Panc1 (cell line): ENCODE results near the gene NADK2. TPM values are rescaled to one million over a fixed set of nuclear protein-coding genes. Genes with fewer than 3 reads are reported as not detected.

Experiments
- ATAC-seq: fragments of 200-7000 bp; cut with Tn5 transposase; 2 replicates; pipeline ENCODE4 v1.9.1; 2020; ENCODE audit warnings: mild to moderate bottlenecking, moderate library complexity
- BruUV-seq: library from RNA; stranded (reverse); fragments of 400-500 nt; replicated peaks from 2 replicates; lab custom pipeline; 2021; lab: Mats Ljungman, UMichigan
- CTCF ChIA-PET: fragments of 300-600 bp; sonication (Branson Sonifier 250); formaldehyde crosslinking; loops from one replicate; lab custom pipeline; 2022; ENCODE audit warnings: antibody characterized with exemption; lab: Charles Lee
- POLR2A ChIA-PET: fragments of 300-600 bp; sonication (Branson Sonifier 250); formaldehyde crosslinking; loops from one replicate; lab custom pipeline; 2022; ENCODE audit warnings: antibody characterized with exemption; lab: Charles Lee
- DNase-seq: peaks from one replicate; pipeline ENCODE4 v3.0.0-alpha.2; 2010; ENCODE audit warnings: low read depth, low spot score
- H3K27ac ChIP-seq: 2 replicates; pipeline ENCODE4 v1.5.1; 2011; ENCODE audit warnings: mild to moderate bottlenecking, low read length, inconsistent platforms
- H3K27me3 ChIP-seq: fragments of 200-500 bp; sonication (Bioruptor generic); 2 replicates; pipeline ENCODE4 v1.6.0; 2014; ENCODE audit warnings: low read length, inconsistent platforms; ENCODE audit not compliant: control insufficient read depth, insufficient read depth
- H3K36me3 ChIP-seq: fragments of 200-500 bp; sonication (Bioruptor generic); 2 replicates; pipeline ENCODE4 v1.5.1; 2014; ENCODE audit warnings: inconsistent platforms, mild to moderate bottlenecking, low read length, moderate library complexity; ENCODE audit not compliant: control insufficient read depth, insufficient read depth
- H3K4me1 ChIP-seq: 2 replicates; pipeline ENCODE4 v1.5.1; 2011; ENCODE audit warnings: inconsistent platforms, mild to moderate bottlenecking, low read length, moderate library complexity; ENCODE audit not compliant: control insufficient read depth, insufficient read depth
- H3K4me3 ChIP-seq, 2 experiments: 2 replicates each; pipeline ENCODE4 v1.5.1; 2011 to 2012; ENCODE audit warnings: low read depth in 2 of 2, low read length in 2 of 2, mild to moderate bottlenecking in 2 of 2, inconsistent platforms in 1 of 2, moderate library complexity in 1 of 2
- H3K9me3 ChIP-seq: fragments of 200-500 bp; sonication (Bioruptor generic); 2 replicates; pipeline ENCODE4 v1.5.1; 2014; ENCODE audit warnings: low read depth, mild to moderate bottlenecking, inconsistent platforms, low read length, moderate library complexity; ENCODE audit not compliant: control insufficient read depth, insufficient read depth
- POLR2AphosphoS5 ChIP-seq: IDR thresholded peaks from 2 replicates; pipeline ENCODE4 v1.6.1; 2012; ENCODE audit warnings: mild to moderate bottlenecking, low read depth, low read length, moderate library complexity
- SIN3A ChIP-seq: IDR thresholded peaks from 2 replicates; pipeline ENCODE4 v1.6.1; 2012; ENCODE audit warnings: low read depth, mild to moderate bottlenecking, low read length, moderate library complexity, borderline replicate concordance; ENCODE audit not compliant: insufficient read depth
- TCF7L2 ChIP-seq: IDR thresholded peaks from 2 replicates; pipeline ENCODE4 v1.6.1; 2011; ENCODE audit warnings: mild to moderate bottlenecking, low read depth, low read length, inconsistent platforms
- in situ Hi-C: cut with HindIII; loops from 2 replicates; pipeline ENCODE4 v1.10.0; 2016; ENCODE audit warnings: low sequenced_read_pairs, low pct_unique_long_range_greater_than_20kb
- intact Hi-C: fragments of 100-400 bp; cut with micrococcal nuclease; formaldehyde crosslinking; loops from one replicate; pipeline ENCODE4 v1.10.0; 2022; ENCODE audit not compliant: unreplicated experiment
- microRNA-seq: library from miRNA; unstranded; fragments of <30 nt; microRNA quantifications from one replicate; pipeline ENCODE4 v1.1.0, GENCODE V29; 2020; ENCODE audit not compliant: unreplicated experiment
- total RNA-seq: library from RNA; stranded (reverse); gene quantifications from one replicate; pipeline ENCODE4 v1.2.1, GENCODE V29; 2021; ENCODE audit not compliant: unreplicated experiment
- TF ChIP-seq, protein P1 (sequence below): fragments of 450-650 bp; IDR thresholded peaks from 2 replicates; pipeline ENCODE4 v1.5.1; 2017; ENCODE audit warnings: mild to moderate bottlenecking

Gene NADK2
- total RNA-seq, 1 experiment from 2014 or later = 22.5 TPM

DNA sequence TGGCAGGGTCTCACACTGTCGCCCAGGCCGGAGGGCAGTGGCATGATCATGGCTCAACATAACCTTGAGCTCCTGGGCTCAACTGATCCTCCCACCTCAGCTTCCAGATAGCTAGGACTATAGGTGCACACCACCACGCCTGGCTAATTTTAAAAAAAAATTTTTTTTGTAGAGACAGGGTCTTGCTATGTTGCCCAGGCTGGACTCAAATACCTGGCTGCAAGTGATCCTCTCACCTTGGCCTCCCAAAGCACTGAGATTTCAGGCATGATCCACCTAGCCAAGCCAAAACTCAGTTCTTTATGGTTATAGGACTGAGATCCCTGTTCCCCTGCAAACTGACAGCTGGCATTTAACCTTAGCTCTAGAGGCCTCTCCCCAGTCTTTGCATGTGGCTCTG is 95.3 kb downstream of the NADK2 start:
- TF ChIP-seq, protein P1, sequence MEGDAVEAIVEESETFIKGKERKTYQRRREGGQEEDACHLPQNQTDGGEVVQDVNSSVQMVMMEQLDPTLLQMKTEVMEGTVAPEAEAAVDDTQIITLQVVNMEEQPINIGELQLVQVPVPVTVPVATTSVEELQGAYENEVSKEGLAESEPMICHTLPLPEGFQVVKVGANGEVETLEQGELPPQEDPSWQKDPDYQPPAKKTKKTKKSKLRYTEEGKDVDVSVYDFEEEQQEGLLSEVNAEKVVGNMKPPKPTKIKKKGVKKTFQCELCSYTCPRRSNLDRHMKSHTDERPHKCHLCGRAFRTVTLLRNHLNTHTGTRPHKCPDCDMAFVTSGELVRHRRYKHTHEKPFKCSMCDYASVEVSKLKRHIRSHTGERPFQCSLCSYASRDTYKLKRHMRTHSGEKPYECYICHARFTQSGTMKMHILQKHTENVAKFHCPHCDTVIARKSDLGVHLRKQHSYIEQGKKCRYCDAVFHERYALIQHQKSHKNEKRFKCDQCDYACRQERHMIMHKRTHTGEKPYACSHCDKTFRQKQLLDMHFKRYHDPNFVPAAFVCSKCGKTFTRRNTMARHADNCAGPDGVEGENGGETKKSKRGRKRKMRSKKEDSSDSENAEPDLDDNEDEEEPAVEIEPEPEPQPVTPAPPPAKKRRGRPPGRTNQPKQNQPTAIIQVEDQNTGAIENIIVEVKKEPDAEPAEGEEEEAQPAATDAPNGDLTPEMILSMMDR = no peak
- TF ChIP-seq TCF7L2 (no peak), POLR2AphosphoS5 (no peak), SIN3A (no peak)
- no peaks in the 10 kb centered on the region for H3K27me3 ChIP-seq
- H3K9me3 ChIP-seq = no peaks in the 10 kb centered on the region
- no TSS peak for BruUV-seq
- CTCF ChIA-PET = interaction anchor here (0.7 kb wide), 1 partner anchor 543 kb away, joined by 4 read pairs; no protein-coding TSS in a partner anchor
- in situ Hi-C loops = no loop called here
- no peak overlapping the region for H3K27ac ChIP-seq
- POLR2A ChIA-PET = no interaction called here
- H3K4me1 ChIP-seq = no peaks in the 10 kb centered on the region
- ATAC-seq (no peak), DNase-seq (no peak)
- intact Hi-C loops = no loop called here
- no peak overlapping the region for H3K4me3 ChIP-seq
- no peaks in the 10 kb centered on the region; the same call in 1 of the 2 replicates for H3K36me3 ChIP-seq

DNA sequence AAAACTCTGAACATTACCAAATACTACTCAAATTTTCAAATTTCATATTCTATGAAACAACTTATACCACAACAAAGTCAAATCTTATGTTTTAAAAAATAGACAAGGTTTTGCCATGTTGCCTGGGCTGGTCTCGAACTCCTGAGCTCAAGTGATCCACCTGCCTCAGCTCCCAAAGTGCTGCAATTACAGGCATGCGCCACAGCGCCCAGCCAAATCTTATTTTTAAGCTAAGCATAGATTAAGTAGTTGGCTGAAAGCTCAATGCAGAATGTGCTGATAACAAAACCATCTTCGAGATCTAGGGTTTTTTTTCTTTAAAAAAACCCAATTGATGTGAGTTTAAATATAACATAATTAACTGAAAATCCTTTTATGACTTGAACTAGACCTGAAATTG is 96.4 kb downstream of the NADK2 start:
- in situ Hi-C loops = no loop called here
- TF ChIP-seq, protein P1 = no peak
- no peak for TF ChIP-seq SIN3A

More for the DNA sequence above, 96.4 kb downstream of the NADK2 start:
- CTCF ChIA-PET = interaction anchor here (0.6 kb wide), 1 partner anchor 82 kb away, joined by 4 read pairs; no protein-coding TSS in a partner anchor
- Histone ChIP-seq H3K4me3 (no peak overlapping the region), H3K9me3 (no peaks in the 10 kb centered on the region), H3K4me1 (no peaks in the 10 kb centered on the region), H3K27me3 (no peaks in the 10 kb centered on the region), H3K27ac (no peak overlapping the region), H3K36me3 (no peaks in the 10 kb centered on the region)
- no peak for DNase-seq
- intact Hi-C loops = no loop called here
- no TSS peak for BruUV-seq
- POLR2A ChIA-PET = no interaction called here
- ATAC-seq = no peak

Small RNA genes within 50 kb of the gene (microRNA-seq; reads per million reads assigned to microRNA genes)
- gene MIR580 = 2.9 reads per million

Other genes with a start within 250 kb of the NADK2 start
- gene UGT3A2, start 175.0 kb downstream of the NADK2 start, total RNA-seq = 0.10 TPM
- gene LMBRD2, start 90.0 kb downstream of the NADK2 start, total RNA-seq = 7.1 TPM
- gene SKP2, start 89.8 kb downstream of the NADK2 start, total RNA-seq = 21.5 TPM
- 0.28 TPM for gene RANBP3L, start 60.0 kb upstream of the NADK2 start, total RNA-seq